Frontal cortex (tissue), 4 donors: ENCODE results near the gene ZSCAN9. TPM values are rescaled to one million over a fixed set of nuclear protein-coding genes. Genes with fewer than 3 reads are reported as not detected.

Experiments
- DNase-seq, 2 donors: peaks; one replicate each; pipeline ENCODE4 v3.0.0; 2012; ENCODE audit warnings: low spot score in 2 of 2
- FAIRE-seq: peaks from 2 replicates; lab custom pipeline; 2012; peaks lifted over from hg19 to GRCh38; lab: Jason Lieb, UNC
- total RNA-seq: library from RNA; depleted of rRNA; stranded (reverse); fragments of >200 nt; gene quantifications from one replicate; pipeline ENCODE4 v1.2.3, GENCODE V29; 2014
- donor health status: control.
- donor health status: control.
- donor health status: control.

Gene ZSCAN9
- total RNA-seq, result 45.7 TPM

DNA sequence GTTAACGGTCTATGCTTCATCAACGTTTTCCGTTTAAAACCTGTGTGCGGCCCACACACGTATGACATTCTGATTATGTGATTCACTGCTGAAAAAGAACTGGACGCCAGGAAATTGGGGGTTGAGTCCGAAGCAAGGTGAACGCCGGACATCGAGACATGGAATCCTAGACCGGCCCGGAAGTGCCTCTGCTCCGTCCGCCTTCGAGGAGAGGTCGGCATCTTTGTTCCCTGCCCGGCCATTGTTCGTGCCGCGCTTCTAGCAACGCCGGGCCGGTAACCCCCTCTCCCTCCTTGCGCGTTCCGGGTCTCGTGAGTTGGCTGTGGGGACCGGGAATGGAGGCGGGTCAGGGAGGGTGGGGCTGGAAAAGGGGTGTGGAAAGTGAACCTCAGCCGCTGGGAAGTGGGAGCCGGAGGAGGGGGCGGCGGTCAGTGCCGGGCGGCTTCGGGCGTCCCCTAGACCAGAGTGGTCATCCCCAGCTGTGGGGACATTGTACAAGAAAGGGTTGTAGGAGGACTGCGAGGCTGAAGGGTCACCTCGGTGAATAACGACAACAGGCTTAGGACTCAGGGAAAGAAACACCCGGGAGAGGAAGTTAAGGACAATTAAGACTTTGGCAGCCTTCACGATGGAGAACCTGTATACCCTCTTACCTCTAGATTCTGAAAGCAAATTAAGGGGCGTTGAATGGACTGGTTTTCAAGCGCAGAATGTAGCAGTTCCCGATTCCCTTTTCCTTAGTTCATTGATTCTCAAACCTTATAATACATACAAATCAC, at the start of gene ZSCAN9:
Gene ZSCAN9 (plus strand): TSS at position 220 of the 779 bp plus-strand sequence. CDS start 1,810 bp downstream, outside the sequence.
- peak; percentile 54 to 66 for DNase-seq
- no peak for FAIRE-seq

DNA sequence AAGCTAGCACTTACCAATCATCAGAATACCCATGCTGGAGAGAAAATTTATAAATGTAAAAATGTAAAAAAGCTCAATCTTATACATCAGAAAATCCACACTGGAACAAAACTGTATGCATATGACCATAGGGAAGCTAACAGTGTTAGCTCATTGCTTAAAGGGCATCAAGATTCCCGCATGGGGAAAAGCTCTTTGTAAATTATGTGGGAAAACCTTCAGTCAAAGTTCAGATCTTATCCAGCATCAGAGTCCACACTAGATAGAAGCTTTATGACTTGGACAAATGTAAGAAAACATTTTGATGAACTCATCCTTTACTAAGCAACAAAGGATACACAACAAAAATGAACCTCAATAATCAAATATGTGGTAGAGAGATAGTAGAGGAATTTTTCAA, 48.7 kb upstream of the ZSCAN9 start:
- no peak for FAIRE-seq
- no peak for DNase-seq

DNA sequence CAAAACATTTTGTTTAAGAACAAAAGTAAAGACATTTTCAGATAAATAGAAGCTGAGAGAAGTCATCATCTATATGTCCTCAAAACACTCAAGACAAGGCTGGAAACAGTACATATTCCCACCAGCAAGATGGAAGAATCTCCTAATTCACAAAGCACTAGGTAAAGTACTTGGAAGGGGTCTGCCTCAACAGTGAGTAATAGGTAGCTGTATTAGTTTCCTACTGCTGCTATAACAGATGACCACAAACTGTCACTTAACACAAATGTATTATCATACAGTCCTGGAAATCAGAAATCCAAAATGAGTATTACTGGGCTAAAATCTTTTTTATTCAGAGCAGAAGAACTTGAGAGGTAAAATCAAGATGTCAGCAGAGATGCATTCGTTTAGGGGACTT, 42.8 kb upstream of the ZSCAN9 start:
- no peak for FAIRE-seq
- no peak for DNase-seq

DNA sequence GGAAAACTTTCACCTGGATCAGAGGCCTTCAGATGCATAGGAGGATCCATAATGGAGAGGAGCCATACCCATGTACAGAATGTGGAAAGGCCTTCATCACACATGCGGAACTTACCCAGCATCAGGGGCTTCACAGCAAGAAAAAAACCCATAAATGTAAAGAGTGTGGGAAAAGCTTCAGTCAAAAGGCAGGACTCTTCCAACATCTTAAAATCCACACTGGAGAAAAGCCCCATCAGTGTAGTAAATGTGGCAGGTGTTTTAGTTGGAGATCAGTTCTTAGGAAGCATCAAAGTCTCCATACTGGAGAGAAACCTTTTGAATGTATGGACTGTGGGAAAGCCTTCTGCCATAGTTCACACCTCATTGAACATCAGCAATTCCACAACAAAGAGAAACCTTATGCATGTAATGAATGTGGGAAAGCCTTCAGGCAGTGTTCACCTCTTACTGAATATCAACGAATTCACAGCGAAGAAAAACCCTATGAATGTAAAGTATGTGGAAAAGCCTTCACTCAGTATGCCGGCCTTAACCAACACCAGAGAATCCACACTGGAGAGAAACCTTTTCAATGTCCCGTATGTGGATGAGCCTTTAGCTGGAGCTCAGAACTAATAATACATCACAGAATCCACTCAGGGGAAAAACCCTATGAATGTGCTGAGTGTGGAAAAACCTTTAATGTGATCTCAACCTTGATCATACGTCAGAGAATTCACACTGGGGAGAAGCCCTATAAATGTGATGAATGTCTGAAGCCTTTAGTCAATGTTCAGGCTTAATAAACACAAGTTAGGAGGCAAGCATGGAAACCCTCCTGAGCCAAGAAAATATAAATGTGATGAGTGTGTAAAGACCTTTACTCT, 36.7 kb upstream of the ZSCAN9 start:
- FAIRE-seq, result no peak
- no peak for DNase-seq

DNA sequence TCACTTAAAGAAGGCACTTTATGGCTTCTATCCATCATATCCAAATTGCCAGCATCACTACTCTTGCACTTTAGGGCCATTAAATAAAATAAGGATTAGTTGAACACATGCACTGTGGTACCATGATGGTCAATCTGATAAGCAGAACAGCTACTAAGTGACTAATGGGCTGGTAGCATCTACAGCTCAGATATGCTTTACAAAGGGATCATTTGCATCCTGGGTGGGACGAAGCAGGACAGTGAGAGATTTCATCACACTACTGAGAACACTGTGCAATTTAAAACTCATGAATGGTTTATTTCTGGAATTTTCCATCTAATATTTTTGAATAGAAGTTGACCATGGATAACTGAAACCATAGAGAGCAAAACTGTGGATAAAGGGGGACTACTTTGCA, 25.1 kb upstream of the ZSCAN9 start:
- no peak for FAIRE-seq
- DNase-seq, result no peak

DNA sequence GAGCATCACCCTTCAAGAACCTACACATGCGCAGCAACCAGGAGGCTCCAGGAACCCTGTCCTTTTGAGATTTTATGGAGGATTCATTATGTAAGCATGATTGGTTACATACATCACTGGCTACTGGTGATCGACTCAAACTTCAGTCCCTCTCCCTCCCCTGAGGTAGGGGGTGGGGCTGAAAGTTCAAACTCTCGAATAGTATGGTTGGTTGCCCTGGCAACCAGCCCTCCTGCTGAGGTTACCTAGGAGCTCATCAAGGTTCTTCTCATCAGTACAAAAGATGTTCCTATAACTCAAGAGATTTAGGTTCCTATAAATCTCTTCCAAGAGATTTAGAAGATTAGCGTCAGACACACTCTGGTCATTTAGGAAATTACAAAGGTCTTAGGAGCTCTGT, 21.9 kb upstream of the ZSCAN9 start:
- FAIRE-seq, result no peak
- DNase-seq, result no peak

DNA sequence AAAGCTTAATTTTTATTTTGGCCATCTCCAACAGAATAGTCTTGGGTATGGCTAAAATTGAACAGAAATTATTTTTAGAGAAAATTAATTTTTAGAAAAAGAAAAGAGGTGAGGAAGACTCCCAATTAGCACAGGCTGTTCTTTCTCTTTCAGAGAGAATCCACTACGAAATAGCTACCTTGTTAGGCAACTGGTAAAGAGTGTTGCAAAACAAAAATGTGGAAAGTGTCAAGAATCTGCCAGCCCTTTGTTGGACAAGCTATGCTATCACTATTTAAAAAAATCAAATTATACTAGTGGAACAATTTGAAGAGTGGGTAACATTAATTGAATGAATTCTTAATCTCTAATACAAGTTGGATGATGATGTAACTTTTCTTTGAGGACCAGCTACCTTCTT, 19.2 kb upstream of the ZSCAN9 start:
- FAIRE-seq (no peak), DNase-seq (no peak)

DNA sequence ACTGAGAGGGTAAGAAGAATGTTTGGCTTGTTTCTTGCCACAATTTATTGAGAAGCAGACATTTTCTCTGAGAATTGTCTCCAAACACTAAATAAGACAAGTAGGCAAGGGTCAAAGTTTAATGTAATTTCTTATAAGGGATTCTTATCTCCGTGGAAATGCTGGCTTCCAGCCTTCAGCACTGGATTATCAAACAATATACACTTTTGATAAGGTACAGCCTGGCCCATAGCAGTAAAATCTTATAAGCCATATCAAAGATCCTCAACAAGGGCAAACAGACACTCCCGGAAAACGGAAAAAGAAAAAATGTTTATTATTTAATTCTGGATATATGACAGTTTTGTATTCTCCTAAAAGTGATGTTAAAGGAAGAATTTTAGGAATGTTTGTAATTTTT, 18.5 kb upstream of the ZSCAN9 start:
- no peak for FAIRE-seq
- no peak for DNase-seq

DNA sequence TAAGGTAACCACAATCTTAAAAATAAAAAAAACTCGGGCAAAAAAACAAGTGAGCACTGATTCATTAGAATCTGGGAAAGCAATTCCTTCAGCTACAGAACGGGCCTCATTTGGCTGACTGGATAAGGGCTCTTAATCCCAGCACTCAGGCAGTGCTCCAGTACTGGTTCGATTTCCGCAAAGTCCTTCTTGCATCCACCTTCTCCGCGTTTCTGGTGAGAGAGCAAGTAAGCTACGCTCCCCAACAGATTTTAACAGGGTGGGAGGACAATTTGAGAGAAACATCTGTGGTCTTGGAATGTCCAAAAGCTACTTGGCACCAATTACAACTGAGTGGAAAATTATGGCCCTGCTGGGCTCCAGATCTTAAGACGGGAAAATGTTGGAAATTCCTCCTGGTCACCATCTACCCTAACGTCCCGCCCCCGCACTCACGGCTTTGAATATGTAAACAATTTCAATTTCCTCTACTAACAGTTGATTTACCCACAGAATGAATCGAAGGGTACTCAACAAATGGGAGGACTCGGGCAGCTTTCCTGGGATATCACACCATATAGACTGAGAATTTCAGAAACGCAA, 18.1 kb upstream of the ZSCAN9 start:
- no peak for FAIRE-seq
- no peak for DNase-seq

DNA sequence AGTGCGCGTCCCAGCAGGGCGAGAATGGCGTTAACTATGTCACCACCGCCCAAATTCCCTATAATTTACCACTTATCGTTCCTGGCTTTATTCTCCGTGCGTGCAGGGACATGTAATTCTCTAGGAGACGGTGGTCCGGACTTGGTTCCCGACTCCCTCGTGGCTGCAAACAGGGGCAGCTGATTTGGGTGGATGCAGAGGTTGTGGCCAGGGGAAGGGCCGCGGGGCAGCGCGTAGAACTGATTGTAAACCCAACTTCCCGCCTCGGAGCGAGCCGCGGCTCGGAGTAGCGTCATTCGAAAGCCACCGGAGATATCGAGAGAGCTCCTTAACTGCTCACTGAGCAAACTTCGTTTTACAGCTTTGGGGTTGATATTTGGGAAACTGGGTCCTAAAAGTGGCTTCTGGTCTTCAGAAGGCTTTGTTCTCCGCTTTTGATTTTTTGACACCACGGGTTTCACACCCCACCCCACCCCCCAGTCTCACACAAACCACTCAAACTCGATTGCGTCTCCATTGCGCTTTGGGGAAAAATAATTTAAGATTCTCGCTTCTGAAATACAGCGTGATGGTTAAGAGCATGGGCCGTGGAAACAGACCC, 17.5 kb upstream of the ZSCAN9 start:
- DNase-seq, result no peak
- FAIRE-seq, result no peak

DNA sequence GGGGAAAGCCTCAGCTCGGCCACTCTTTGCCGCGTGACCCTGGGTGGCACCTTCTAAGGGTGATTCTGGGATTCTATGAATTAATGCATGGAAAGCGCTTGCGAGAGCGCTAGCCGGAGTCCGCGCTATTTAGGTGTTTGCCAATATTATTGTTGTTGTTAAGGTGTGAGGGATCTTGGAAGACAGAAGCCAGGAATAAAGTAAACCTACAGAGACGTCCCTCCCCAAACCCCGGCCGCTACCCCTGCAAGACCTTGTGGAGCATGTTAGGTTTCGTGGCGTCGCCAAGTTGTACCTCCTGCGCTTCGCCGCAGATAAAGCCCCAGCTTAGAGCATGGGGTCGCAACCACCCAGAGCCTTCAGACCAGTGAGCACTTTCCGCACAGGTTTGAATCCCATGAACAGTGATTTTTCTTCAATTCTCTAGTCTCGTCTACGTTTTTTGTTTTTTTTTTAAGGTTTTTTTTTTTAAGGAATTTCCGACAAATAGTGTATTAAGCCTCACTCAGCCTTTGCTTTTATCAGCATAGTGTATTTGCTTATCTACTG, 16.9 kb upstream of the ZSCAN9 start:
- FAIRE-seq, result no peak
- DNase-seq, result no peak

DNA sequence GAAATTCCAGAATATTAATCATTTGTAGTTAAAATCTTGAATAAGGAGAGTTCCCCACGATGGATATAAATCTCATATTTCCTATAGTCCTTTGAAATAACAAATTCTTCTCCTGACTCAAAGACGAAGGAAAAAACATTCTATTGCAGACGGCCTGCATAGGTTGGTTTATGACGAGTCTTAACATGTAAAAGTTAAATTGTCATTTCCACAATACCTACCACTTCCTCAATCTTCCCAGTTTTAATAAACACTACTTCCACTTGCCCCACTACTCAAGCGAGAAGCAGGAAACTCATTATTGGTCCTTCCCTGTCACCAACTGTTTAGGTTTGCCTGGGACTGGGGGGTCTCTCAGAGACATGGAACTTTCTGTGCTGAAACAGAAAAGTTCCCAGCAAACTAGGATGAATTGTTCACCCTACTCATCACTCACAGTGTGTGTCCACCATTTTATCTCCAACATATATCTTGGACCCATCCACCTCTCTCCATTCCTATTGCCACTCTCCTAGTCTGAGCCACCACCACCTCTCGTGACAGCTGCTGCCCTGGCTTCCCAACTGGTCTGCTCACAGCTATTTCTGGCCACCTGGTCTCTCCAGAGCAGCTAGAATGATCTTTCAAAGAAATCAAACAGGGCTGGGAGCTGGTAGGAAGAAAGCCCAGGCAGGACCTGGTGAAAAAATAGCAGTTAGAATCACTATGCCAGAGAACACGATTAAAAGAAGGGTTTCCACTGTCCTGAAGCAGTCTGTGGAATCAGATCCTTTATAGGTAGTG, 15.1 kb upstream of the ZSCAN9 start:
- DNase-seq, result no peak
- FAIRE-seq, result no peak

DNA sequence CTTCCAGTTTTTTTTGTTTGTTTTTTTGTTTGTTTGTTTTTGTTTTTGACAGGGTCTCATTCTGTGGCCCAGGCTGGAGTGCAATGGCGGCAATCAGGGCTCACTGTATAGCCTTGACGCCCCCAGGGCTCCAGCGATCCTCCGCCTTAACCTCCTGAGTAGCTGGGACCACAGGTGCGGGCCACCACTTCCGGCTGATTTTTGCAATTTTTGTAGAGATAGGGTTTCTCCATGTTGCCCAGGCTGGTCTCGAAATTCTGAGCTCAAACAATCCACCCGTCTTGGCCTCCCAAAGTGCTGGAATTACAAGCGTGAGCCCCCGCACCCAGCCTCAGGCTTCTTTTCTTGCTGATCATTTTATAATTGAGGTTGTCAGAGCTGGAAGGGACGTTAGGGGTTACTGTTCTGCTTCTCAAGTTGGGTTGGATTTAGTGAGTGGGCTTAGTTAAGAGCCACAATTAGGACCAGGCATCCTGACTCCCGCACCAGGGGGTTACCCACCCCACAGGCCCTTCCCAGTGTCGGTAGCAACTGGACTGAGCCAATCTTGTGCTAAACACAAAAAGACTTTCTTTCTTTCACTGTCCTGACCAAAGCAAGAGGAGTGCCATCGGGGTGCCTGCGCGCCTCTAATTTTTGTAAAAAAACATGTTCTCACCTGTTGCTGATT, 13.1 kb upstream of the ZSCAN9 start:
- no peak for DNase-seq
- FAIRE-seq, result no peak

DNA sequence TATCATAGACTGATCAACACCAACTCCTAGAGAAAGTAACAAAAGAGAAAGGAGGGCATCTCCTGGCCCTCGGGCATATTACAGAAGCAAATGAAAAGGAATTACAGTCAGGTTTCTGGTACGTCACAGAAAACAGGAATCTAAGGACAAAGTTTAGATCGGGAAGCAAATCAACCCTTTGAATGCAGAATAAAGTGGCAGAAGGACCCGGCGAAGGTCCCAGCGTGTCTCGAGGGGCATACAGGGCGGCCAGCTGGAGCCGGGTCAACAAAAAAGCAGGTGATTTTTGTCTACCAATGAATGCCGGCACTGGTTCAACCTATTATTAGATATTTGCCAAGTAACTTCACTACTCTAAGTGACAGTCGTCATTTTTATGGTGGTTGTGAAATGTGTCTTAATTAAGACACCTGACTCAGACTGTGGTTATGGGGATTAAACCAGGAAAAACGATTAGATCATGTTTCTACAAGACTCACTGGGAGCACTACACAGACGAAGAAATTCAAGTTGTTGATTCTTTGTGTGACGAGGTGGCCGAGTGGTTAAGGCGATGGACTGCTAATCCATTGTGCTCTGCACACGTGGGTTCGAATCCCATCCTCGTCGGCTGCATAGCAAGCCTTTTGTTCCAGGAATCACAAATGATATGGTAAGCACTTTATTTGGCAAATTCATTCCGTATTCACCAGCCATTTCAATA, 12.4 kb upstream of the ZSCAN9 start:
- FAIRE-seq (no peak), DNase-seq (no peak)

DNA sequence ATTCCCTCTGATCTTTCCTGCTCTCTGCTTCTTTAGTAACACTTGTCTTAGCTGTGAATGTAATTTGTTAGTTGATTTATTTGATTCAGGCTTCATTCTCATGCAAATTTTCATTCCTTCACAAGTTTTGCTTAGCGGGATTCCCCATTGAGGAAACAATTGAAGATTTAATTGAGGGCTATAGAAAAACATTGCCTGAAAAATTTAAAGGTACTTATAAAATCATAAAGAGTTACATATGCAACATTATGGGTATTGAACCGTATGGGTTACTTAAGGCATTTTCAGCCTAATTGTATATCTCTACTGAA, 11.9 kb upstream of the ZSCAN9 start:
- DNase-seq (no peak), FAIRE-seq (no peak)

DNA sequence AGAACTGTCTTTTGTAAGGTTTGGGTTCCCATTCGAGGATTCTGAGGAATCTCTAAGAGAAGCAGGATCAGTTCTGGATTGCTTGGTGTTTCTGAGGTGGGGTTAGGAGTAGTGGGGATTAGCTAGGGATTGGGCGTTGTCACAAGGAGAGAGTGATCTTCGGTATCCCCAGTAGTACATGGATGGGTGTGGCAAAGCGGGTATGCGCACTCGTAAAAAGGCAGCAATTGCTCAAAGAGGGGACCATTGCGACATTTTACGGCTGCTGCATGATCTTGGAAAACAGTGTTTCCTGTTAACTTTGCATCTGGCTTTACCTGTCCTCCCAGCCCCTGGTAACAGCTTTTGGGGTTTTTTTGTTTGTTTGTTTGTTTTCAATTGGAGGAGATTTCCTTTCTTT, 9.7 kb upstream of the ZSCAN9 start:
- FAIRE-seq (no peak), DNase-seq (no peak)

DNA sequence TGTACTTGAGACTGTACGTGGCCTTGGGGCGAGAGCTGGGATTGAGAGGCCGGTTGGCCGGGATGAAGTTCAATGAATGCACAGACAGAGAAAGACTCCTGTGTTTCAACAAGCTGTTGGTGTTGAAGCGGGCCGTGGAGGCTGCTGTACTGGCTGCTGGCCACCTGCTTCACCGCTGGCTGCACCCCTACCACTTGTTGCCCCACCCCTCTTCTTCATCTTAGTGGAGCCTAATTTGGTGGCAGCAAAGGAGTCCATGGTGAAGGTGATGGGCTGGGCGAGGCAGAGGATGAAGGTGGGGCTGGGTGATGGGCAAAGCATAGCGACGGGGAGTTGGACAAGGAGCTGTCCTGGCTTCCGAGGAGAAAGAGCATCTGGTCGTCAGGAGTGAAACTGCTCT, 7.2 kb upstream of the ZSCAN9 start:
- FAIRE-seq (no peak), DNase-seq (no peak)
